ENCODE measurements around the gene ATP9A.

The ATP9A gene

GRCh38 chr20:51801823-51802123 lies 33.6 kb upstream of the ATP9A start:
- in situ Hi-C loops (cut with HindIII; ENCODE audit: low pct_ligation_motif_present, low sequenced_read_pairs): no loop called here
- Histone ChIP-seq H3K27me3 (replicated peaks) (no peaks in the 10 kb centered on the region), H3K36me3 (replicated peaks) (no peaks in the 10 kb centered on the region), H3K27ac (no peak overlapping the region), H3K4me3 (ENCODE audit: low read depth, low read length) (peak overlapping the region; percentile 61)
- no peak for TF ChIP-seq CTCF (IDR thresholded peaks at IDR 0.05; ENCODE audit: low read depth, low read length, missing control alignments)
- no peak for DNase-seq

- peak overlapping the region; percentile 61 for H3K4me3 ChIP-seq (ENCODE audit: low read depth, low read length)
These were observed 33.1 kb upstream of the ATP9A start for GRCh38 chr20:51801122-51801822.

GRCh38 chr20:51800872-51801121 lies 32.6 kb upstream of the ATP9A start:
- Histone ChIP-seq H3K27ac (no peak overlapping the region), H3K27me3 (replicated peaks) (no peaks in the 10 kb centered on the region), H3K36me3 (replicated peaks) (no peaks in the 10 kb centered on the region), H3K4me3 (ENCODE audit: low read depth, low read length) (peak overlapping the region; percentile 61)
- DNase-seq: no peak
- in situ Hi-C loops (cut with HindIII; ENCODE audit: low pct_ligation_motif_present, low sequenced_read_pairs): no loop called here
- no peak for TF ChIP-seq CTCF (IDR thresholded peaks at IDR 0.05; ENCODE audit: low read depth, low read length, missing control alignments)

More at GRCh38 chr20:51801122-51801822, 33.1 kb upstream of the ATP9A start:
- H3K27ac ChIP-seq: no peak overlapping the region
- peak; percentile 32 for TF ChIP-seq CTCF (IDR thresholded peaks at IDR 0.05; ENCODE audit: low read depth, low read length, missing control alignments)
- in situ Hi-C loops (cut with HindIII; ENCODE audit: low pct_ligation_motif_present, low sequenced_read_pairs): no loop called here
- H3K36me3 ChIP-seq (replicated peaks): no peaks in the 10 kb centered on the region
- H3K27me3 ChIP-seq (replicated peaks): no peaks in the 10 kb centered on the region
- DNase-seq: no peak

- no peak for DNase-seq
- in situ Hi-C loops (cut with HindIII; ENCODE audit: low pct_ligation_motif_present, low sequenced_read_pairs): no loop called here
- peak; percentile 98 for TF ChIP-seq CTCF (IDR thresholded peaks at IDR 0.05; ENCODE audit: low read depth, low read length, missing control alignments)
- Histone ChIP-seq H3K4me3 (ENCODE audit: low read depth, low read length) (peak overlapping the region; percentile 61), H3K36me3 (replicated peaks) (no peaks in the 10 kb centered on the region), H3K27me3 (replicated peaks) (no peaks in the 10 kb centered on the region), H3K27ac (no peak overlapping the region)
These were observed 32.1 kb upstream of the ATP9A start for GRCh38 chr20:51800060-51800871.

- no peak overlapping the region for H3K27ac ChIP-seq
- H3K36me3 ChIP-seq (replicated peaks): no peaks in the 10 kb centered on the region
- no peak for DNase-seq
- in situ Hi-C loops (cut with HindIII; ENCODE audit: low pct_ligation_motif_present, low sequenced_read_pairs): no loop called here
- no peaks in the 10 kb centered on the region for H3K27me3 ChIP-seq (replicated peaks)
- TF ChIP-seq CTCF (IDR thresholded peaks at IDR 0.05; ENCODE audit: low read depth, low read length, missing control alignments): no peak
- H3K4me3 ChIP-seq (ENCODE audit: low read depth, low read length): no peak overlapping the region
These were observed 31.2 kb upstream of the ATP9A start for GRCh38 chr20:51799401-51799860.
